HUES48 (cell line): Measurements from ENCODE around the gene OR13J1.

Experiments used
- H3K27ac ChIP-seq: one replicate; pipeline ENCODE4 v1.7.0; 2013; ENCODE audit warnings: low read depth, low read length, inconsistent platforms
- H3K27me3 ChIP-seq: 2 replicates; pipeline ENCODE4 v1.6.1; 2013; ENCODE audit warnings: mild to moderate bottlenecking, low read length; ENCODE audit not compliant: control insufficient read depth, insufficient read depth
- H3K36me3 ChIP-seq: 2 replicates; pipeline ENCODE4 v1.6.1; 2013; ENCODE audit warnings: low read length; ENCODE audit not compliant: control insufficient read depth, insufficient read depth
- H3K4me1 ChIP-seq: 2 replicates; pipeline ENCODE4 v1.6.1; 2013; ENCODE audit warnings: mild to moderate bottlenecking, low read length; ENCODE audit not compliant: control insufficient read depth, insufficient read depth
- H3K4me3 ChIP-seq: 2 replicates; pipeline ENCODE4 v1.5.1; 2013; ENCODE audit warnings: mild to moderate bottlenecking, low read depth, low read length
- H3K9ac ChIP-seq: 2 replicates; pipeline ENCODE4 v1.6.1; 2013; ENCODE audit warnings: mild to moderate bottlenecking, low read depth, low read length, moderate library complexity
- H3K9me3 ChIP-seq: 2 replicates; pipeline ENCODE4 v1.6.1; 2013; ENCODE audit warnings: low read length; ENCODE audit not compliant: control insufficient read depth, insufficient read depth

OR13J1 gene

DNA sequence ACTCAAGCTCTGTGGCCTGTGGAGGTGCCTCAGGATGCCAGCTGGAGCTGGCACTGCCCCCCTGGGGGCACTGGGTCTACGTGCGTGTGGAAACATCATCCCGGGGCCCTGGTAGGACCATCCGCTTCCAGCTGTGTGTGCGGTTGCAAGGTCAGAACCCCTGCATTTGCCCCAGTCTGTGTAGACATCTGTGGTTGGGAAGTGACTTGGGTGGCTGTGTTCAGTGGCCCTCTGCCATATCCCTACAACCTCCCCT is 28.6 kb downstream of the OR13J1 start:
- peaks cover 21% of the 10 kb centered on the region for H3K4me1 ChIP-seq

DNA sequence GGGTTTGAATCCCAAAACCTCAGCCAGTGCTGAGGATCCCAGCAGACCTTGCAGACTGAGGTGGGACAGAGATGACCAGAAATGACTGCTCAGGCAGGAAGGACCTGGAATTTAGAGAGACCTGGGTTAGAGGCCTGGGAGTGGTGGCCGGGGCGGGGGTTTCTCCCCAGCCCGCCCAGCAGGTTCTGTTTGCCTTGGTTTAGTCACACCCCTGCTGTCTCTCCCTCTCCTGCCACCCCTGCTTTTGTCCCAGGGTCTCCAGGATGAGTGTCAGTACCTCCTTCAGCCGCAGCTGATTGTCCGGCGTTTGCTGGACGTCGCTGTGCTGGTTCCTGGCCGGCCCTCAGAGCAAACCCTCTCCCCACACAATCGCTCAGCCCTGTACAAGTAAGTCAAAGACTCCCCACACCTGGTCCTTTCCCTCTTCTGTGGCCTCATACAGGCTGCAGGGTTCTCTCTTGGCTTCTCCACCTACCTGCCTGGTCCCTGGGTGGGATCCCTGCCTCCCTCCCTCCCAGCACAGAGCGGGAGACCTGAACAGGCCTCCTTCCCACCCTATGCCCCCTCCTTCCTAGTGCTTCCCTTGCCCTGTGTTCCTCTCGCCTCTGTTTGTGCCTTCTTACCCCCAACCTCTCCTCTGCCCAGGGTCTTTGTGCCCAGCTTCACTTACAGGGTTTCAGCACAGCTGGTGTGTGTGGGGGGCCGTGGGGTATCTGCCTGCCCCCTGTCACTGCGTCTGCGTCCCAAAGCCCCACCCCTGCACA is 29.1 kb downstream of the OR13J1 start:
- no peaks in the 10 kb centered on the region for H3K36me3 ChIP-seq
- no peaks in the 10 kb centered on the region; the same call in none of the 2 replicates for H3K27me3 ChIP-seq
- H3K4me3 ChIP-seq = no peak overlapping the region
- H3K9me3 ChIP-seq = no peaks in the 10 kb centered on the region
- H3K9ac ChIP-seq = no peak overlapping the region
- no peak overlapping the region for H3K27ac ChIP-seq
- H3K4me1 ChIP-seq = peaks cover 19% of the 10 kb centered on the region

More for the DNA sequence above, 28.6 kb downstream of the OR13J1 start:
- Histone ChIP-seq H3K36me3 (no peaks in the 10 kb centered on the region), H3K4me3 (no peak overlapping the region), H3K9me3 (no peaks in the 10 kb centered on the region), H3K27me3 (peaks cover 3% of the 10 kb centered on the region), H3K27ac (no peak overlapping the region), H3K9ac (no peak overlapping the region)

DNA sequence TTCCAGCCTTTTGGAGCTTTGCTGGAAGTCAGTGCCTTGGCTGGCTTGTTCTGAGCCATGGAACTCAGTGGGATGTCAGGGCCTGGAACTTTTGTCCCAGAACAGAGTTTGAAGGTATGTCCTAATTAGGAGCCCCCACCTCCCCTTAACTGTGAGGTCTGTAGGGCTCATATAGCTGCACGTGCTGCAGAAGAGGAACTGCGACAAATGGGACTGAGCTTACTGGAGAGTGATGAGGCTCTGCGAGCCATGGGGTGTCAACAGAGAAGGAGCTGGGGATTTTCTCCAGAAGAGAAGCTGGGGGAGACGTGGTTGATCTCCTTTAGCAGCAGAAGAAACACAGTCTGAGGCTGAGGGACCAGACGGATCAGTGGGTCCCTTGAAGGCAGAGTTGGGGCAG is 30.3 kb downstream of the OR13J1 start:
- no peaks in the 10 kb centered on the region; the same call in 1 of the 2 replicates for H3K27me3 ChIP-seq
- H3K27ac ChIP-seq = no peak overlapping the region
- H3K9ac ChIP-seq = no peak overlapping the region
- peaks cover 11% of the 10 kb centered on the region for H3K4me1 ChIP-seq
- H3K36me3 ChIP-seq = no peaks in the 10 kb centered on the region
- H3K9me3 ChIP-seq = no peaks in the 10 kb centered on the region
- H3K4me3 ChIP-seq = no peak overlapping the region

DNA sequence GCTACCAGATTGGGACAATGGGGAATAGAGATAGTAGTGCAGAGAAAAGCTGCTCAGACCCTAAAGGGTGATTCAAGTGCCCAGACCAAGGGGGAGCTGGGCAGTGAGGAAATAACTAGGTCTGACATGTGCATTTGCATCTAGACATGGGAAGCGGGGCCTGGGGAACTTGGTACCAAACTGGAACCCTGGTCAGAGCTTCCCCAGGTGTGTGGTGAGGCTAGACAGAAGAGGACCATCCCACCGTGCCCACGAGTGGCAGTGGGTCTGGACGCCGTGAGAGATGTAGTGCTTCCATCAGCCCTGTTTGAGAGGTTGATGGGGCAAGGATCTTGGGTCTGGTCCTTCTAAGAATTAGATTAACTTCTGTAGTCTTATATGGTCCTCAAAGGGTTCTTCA is 33.6 kb downstream of the OR13J1 start:
- H3K27ac ChIP-seq = no peak overlapping the region
- H3K36me3 ChIP-seq = no peaks in the 10 kb centered on the region
- H3K9ac ChIP-seq = no peak overlapping the region
- H3K27me3 ChIP-seq = no peaks in the 10 kb centered on the region; the same call in 1 of the 2 replicates
- no peaks in the 10 kb centered on the region for H3K4me1 ChIP-seq
- no peaks in the 10 kb centered on the region for H3K9me3 ChIP-seq
- H3K4me3 ChIP-seq = no peak overlapping the region

DNA sequence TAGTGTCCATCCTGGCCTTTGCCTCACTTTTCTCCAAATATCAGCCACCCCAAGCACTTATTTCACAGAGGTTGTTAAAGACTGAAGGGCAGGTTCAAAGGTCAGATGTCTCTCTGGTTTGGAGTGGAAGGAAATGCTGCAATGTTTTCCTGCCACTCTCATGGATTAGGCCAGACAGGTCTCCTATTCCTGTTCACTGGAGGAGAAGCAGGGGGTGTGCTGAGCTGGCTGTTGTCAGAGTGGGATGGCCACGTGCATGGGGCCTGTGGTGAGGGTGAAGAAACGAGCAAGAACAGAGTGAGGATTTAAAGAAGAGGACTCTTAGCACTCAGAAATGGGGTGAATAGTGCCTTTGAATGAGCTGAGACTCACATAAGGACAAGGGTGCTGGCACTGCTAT is 34.4 kb downstream of the OR13J1 start:
- no peaks in the 10 kb centered on the region; the same call in 1 of the 2 replicates for H3K27me3 ChIP-seq
- no peaks in the 10 kb centered on the region for H3K36me3 ChIP-seq

DNA sequence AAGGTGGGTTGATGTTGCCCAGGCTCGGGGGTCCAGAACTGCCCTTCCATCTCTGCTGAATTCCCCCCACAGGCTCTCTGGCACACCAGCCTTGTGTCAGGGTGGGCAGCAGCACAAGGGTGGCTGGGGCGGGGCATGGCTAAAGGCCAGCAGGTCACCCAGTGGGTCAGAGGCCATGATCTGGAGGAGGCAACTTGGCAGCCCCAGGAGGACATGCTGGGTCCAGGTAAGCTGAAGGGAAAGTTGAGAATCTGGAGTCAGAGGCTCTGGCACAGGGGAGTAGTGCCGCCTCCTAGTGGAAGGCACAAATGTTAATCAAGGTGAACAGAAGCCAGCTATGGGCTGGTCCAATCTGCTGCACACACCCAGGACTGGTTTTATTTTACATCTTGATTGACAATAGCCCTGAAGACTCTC is 35.0 kb downstream of the OR13J1 start:
- Histone ChIP-seq H3K9ac (no peak overlapping the region), H3K9me3 (no peaks in the 10 kb centered on the region), H3K36me3 (no peaks in the 10 kb centered on the region), H3K27ac (no peak overlapping the region), H3K4me1 (no peaks in the 10 kb centered on the region), H3K4me3 (no peak overlapping the region), H3K27me3 (no peaks in the 10 kb centered on the region; the same call in 1 of the 2 replicates)

More for the DNA sequence above, 34.4 kb downstream of the OR13J1 start:
- Histone ChIP-seq H3K4me3 (no peak overlapping the region), H3K4me1 (no peaks in the 10 kb centered on the region), H3K9me3 (no peaks in the 10 kb centered on the region), H3K27ac (no peak overlapping the region), H3K9ac (no peak overlapping the region)

DNA sequence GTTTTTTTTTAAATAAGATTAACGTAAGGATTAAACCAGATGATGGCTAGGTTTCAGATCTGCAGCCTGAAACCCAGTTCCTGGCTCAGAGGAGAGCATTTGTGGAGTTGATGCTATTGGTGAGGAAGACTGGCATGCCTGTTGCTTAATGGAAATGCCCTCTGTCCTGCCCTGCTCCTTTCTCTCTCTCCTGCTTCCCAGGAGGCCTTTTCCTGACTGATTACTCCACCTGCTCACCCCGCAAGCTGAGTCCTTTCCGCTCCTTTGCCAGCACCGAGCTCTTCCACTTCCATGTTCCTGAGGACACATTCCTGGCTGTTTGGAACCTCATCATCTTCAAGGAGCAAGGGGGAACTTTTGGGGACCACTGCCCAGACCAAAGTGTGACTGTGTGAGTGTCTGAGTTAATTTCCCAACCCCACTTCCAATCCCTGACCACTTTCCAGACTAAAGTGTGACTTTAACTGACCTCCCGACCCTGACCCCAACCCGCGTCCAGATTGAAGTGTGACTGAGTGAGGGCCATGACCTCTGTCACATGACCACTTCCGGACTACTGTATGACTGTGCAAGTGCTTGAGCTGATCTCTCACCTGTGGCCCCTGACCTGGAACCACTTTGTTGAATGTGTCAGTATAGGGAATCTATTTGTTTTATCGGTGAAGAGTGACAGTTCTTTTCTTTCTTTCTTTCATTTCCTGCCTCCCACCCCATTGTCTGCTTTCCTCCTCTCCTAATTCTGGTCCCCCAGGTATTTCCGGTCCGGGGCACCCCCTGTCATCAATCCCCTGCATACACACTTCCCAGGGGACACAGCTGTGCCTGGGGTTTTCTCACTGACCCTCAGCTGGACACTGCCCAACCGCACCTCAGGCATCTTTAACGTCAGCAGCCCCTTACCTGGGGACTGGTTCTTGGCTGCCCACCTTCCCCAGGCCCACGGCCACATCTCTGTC is 35.7 kb downstream of the OR13J1 start:
- no peaks in the 10 kb centered on the region for H3K9me3 ChIP-seq
- H3K4me1 ChIP-seq = no peaks in the 10 kb centered on the region
- no peak overlapping the region for H3K4me3 ChIP-seq
- H3K27ac ChIP-seq = no peak overlapping the region
- no peaks in the 10 kb centered on the region for H3K36me3 ChIP-seq
- H3K9ac ChIP-seq = no peak overlapping the region
- no peaks in the 10 kb centered on the region; the same call in 1 of the 2 replicates for H3K27me3 ChIP-seq

DNA sequence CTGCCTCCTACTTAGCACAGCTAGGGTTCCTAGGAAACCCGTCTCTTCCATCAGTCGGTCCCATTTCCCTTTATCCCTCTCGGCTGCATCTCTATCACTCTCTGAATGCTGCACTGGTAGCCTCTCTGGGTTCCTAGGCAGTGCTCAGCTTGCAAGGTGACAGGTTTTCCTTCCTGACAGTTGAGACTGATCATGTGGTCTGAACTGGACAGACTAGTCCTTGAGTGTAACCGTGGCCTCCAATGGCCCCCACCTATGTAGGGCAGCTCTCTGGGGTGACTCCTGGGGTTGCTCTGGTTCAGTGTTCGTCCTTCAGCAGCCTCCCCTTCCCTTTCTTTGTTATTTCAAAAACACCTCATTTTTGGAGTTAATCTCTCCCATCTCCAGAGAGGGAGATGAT is 37.4 kb downstream of the OR13J1 start:
- Histone ChIP-seq H3K9ac (no peak overlapping the region), H3K4me3 (no peak overlapping the region), H3K9me3 (no peaks in the 10 kb centered on the region), H3K27me3 (no peaks in the 10 kb centered on the region), H3K4me1 (peaks cover 4% of the 10 kb centered on the region; the same call in 1 of the 2 replicates), H3K36me3 (no peaks in the 10 kb centered on the region), H3K27ac (no peak overlapping the region)

DNA sequence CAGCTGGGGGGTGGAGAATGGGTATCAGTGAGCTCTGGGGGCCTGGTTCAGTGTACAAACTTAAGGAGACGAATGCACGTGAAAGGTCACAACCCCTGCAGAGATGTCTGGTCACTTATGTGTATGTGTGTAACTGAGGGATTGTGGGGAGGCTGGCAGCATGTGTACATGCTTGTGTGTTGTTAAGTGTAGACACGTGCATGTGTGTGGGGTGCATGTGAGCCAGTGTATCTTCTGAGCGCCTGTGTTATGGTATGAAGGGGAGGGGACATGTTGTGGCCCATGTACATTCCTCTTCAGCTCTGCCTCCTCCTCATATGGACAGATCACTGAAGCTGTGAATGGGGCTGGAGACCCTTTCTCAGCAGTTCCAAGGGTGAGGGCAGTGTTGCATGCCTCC is 39.2 kb downstream of the OR13J1 start:
- H3K9me3 ChIP-seq = no peaks in the 10 kb centered on the region
- no peak overlapping the region for H3K27ac ChIP-seq
- H3K36me3 ChIP-seq = no peaks in the 10 kb centered on the region
- H3K4me3 ChIP-seq = no peak overlapping the region
- H3K9ac ChIP-seq = no peak overlapping the region
- H3K4me1 ChIP-seq = peaks cover 8% of the 10 kb centered on the region; the same call in 1 of the 2 replicates
- H3K27me3 ChIP-seq = no peaks in the 10 kb centered on the region

DNA sequence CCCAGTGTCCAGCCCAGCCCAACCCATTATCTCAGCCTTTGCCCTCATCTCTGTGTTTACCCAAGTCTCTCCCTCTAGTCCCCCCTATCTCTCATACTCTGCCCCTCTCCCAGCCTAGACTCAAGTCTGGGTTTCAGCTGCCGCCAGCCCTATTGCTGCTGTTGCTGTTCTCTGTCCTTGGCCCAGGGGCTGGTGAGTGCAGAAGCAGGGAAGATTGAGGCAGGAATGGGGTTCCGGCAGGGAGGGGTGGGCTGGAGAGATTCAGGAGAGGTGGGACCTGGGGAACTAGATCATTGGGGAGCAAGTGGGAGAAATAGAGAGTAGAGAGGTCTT is 40.5 kb downstream of the OR13J1 start:
- H3K27ac ChIP-seq = no peak overlapping the region

More for the DNA sequence above, 40.5 kb downstream of the OR13J1 start:
- Histone ChIP-seq H3K4me3 (peak overlapping the region; percentile 85), H3K9me3 (no peaks in the 10 kb centered on the region), H3K27me3 (no peaks in the 10 kb centered on the region), H3K4me1 (peaks cover 8% of the 10 kb centered on the region; the same call in 1 of the 2 replicates), H3K36me3 (no peaks in the 10 kb centered on the region), H3K9ac (no peak overlapping the region)
